Mesodermal cell (in vitro differentiated cells): ENCODE measurements around the gene KRTAP10-8.
"Not testable (repeated sequence)": the region's sequence is repeated elsewhere in the genome, so short reads cannot be mapped to it uniquely, and the experiment has no call there.

Experiments
- H3K27ac ChIP-seq: 2 replicates; pipeline ENCODE4 v1.7.0; 2013; ENCODE audit warnings: mild to moderate bottlenecking, low read depth, low read length, moderate library complexity; ENCODE audit not compliant: severe bottlenecking
- H3K36me3 ChIP-seq: 2 replicates; pipeline ENCODE4 v1.7.1; 2013; ENCODE audit warnings: mild to moderate bottlenecking, low read length, moderate library complexity; ENCODE audit not compliant: control insufficient read depth, insufficient read depth
- H3K4me1 ChIP-seq: one replicate; pipeline ENCODE4 v1.7.1; 2013; ENCODE audit warnings: mild to moderate bottlenecking, low read length; ENCODE audit not compliant: insufficient read depth, control insufficient read depth, poor library complexity, severe bottlenecking
- H3K4me3 ChIP-seq: 2 replicates; pipeline ENCODE4 v1.7.0; 2013; ENCODE audit warnings: low read length, control low read depth, mild to moderate bottlenecking; ENCODE audit not compliant: insufficient read depth, poor library complexity, severe bottlenecking; ENCODE audit errors: extremely low read depth
- H3K9me3 ChIP-seq: 2 replicates; pipeline ENCODE4 v1.7.1; 2013; ENCODE audit warnings: mild to moderate bottlenecking, low read length, moderate library complexity; ENCODE audit not compliant: control insufficient read depth
- WGBS, 2 experiments: methylation state at CpG; one replicate each; pipeline ENCODE4 v1.1.5; 2013; ENCODE audit warnings: missing lambda C conversion rate in 2 of 2; ENCODE audit not compliant: insufficient coverage in 2 of 2; 5-methylcytosine and 5-hydroxymethylcytosine counted together

KRTAP10-8 gene

GRCh38 chr21:44571844-44572782 is 39.8 kb upstream of the KRTAP10-8 start:
- Histone ChIP-seq H3K4me3 (no peak overlapping the region), H3K36me3 (no peaks in the 10 kb centered on the region), H3K27ac (no peak overlapping the region), H3K9me3 (peaks cover 23% of the 10 kb centered on the region), H3K4me1 (peaks cover 4% of the 10 kb centered on the region)
- WGBS, 2 experiments, result 93 to 94% methylated on average over 29 to 40 of the region's 40 CpGs

- Histone ChIP-seq H3K27ac (no peak overlapping the region), H3K36me3 (no peaks in the 10 kb centered on the region), H3K4me1 (peaks cover 4% of the 10 kb centered on the region), H3K9me3 (peaks cover 27% of the 10 kb centered on the region), H3K4me3 (no peak overlapping the region)
- WGBS, 2 experiments, result 89 to 92% methylated on average over 15 of the region's 15 CpGs
Observed at GRCh38 chr21:44572959-44573583, 38.8 kb upstream of the KRTAP10-8 start.

GRCh38 chr21:44573630-44574456 is 38.0 kb upstream of the KRTAP10-8 start, which contains the start of gene KRTAP10-4:
TSS of gene KRTAP10-4 (plus strand) at chr21:44573729. CDS start at chr21:44573759, 30 bp downstream.
- not testable (repeated sequence) for H3K27ac ChIP-seq, H3K4me3 ChIP-seq, H3K4me1 ChIP-seq, H3K36me3 ChIP-seq
- H3K9me3 ChIP-seq, result peaks cover 27% of the 10 kb centered on the region
- 82 to 84% methylated on average over 2 to 14 of the region's 25 CpGs for WGBS, 2 experiments

GRCh38 chr21:44574457-44575306 is 37.2 kb upstream of the KRTAP10-8 start:
- no peaks in the 10 kb centered on the region for H3K36me3 ChIP-seq
- H3K4me1 ChIP-seq, result peaks cover 4% of the 10 kb centered on the region
- no peak overlapping the region for H3K27ac ChIP-seq
- peaks cover 27% of the 10 kb centered on the region for H3K9me3 ChIP-seq
- WGBS, 2 experiments, result 71 to 79% methylated on average over 20 to 21 of the region's 21 CpGs
- no peak overlapping the region for H3K4me3 ChIP-seq

- peaks cover 4% of the 10 kb centered on the region for H3K4me1 ChIP-seq
- no peak overlapping the region for H3K27ac ChIP-seq
- H3K4me3 ChIP-seq, result no peak overlapping the region
- WGBS, 2 experiments, result 91 to 96% methylated on average over 19 to 20 of the region's 20 CpGs
- H3K36me3 ChIP-seq, result no peaks in the 10 kb centered on the region
- peaks cover 23% of the 10 kb centered on the region for H3K9me3 ChIP-seq
Observed at GRCh38 chr21:44575307-44576024, 36.4 kb upstream of the KRTAP10-8 start.

GRCh38 chr21:44576025-44576420 is 35.9 kb upstream of the KRTAP10-8 start:
- no peak overlapping the region for H3K4me3 ChIP-seq
- H3K27ac ChIP-seq, result no peak overlapping the region
- H3K9me3 ChIP-seq, result peaks cover 18% of the 10 kb centered on the region
- H3K36me3 ChIP-seq, result no peaks in the 10 kb centered on the region
- 86 to 94% methylated on average over 6 of the region's 10 CpGs for WGBS, 2 experiments
- H3K4me1 ChIP-seq, result peaks cover 4% of the 10 kb centered on the region

- 90 to 92% methylated on average over 12 to 15 of the region's 17 CpGs for WGBS, 2 experiments
- no peak overlapping the region for H3K27ac ChIP-seq
- no peak overlapping the region for H3K4me3 ChIP-seq
- H3K36me3 ChIP-seq, result no peaks in the 10 kb centered on the region
- peaks cover 8% of the 10 kb centered on the region for H3K9me3 ChIP-seq
- H3K4me1 ChIP-seq, result no peaks in the 10 kb centered on the region
Observed at GRCh38 chr21:44578371-44579055, 33.4 kb upstream of the KRTAP10-8 start.

- no peaks in the 10 kb centered on the region for H3K36me3 ChIP-seq
- no peaks in the 10 kb centered on the region for H3K4me1 ChIP-seq
- WGBS, 2 experiments, result 83 to 87% methylated on average over 7 to 15 of the region's 22 CpGs
- no peak overlapping the region for H3K27ac ChIP-seq
- H3K4me3 ChIP-seq, result no peak overlapping the region
- H3K9me3 ChIP-seq, result peaks cover 8% of the 10 kb centered on the region
Observed at GRCh38 chr21:44579056-44579832, 32.6 kb upstream of the KRTAP10-8 start.

GRCh38 chr21:44579833-44580144 is 32.1 kb upstream of the KRTAP10-8 start:
- Histone ChIP-seq H3K4me1 (no peaks in the 10 kb centered on the region), H3K9me3 (peaks cover 8% of the 10 kb centered on the region), H3K36me3 (no peaks in the 10 kb centered on the region), H3K27ac (no peak overlapping the region), H3K4me3 (no peak overlapping the region)
- 78 to 89% methylated on average over 7 of the region's 7 CpGs for WGBS, 2 experiments
